Type B pancreatic cell (in vitro differentiated cells): ENCODE measurements around the gene HOXC10. TPM values are rescaled to one million over a fixed set of nuclear protein-coding genes. Genes with fewer than 3 reads are reported as not detected.

Experiments
- DNase-seq: peaks from one replicate; pipeline ENCODE4 v3.0.0; 2021; ENCODE audit warnings: mixed read lengths; ENCODE audit not compliant: unreplicated experiment; ENCODE audit errors: extremely low spot score
- H3K27ac Mint-ChIP-seq: 2 replicates; pipeline ENCODE4 v1.8.0; 2021; ENCODE audit warnings: mild to moderate bottlenecking, mixed read lengths
- H3K27me3 Mint-ChIP-seq: 2 replicates; pipeline ENCODE4 v1.8.0; 2021; ENCODE audit warnings: mixed read lengths
- H3K36me3 Mint-ChIP-seq: 2 replicates; pipeline ENCODE4 v1.8.0; 2021; ENCODE audit warnings: mixed read lengths
- H3K4me1 Mint-ChIP-seq: one replicate; pipeline ENCODE4 v1.8.0; 2021; ENCODE audit warnings: mixed read lengths; ENCODE audit not compliant: unreplicated experiment
- H3K4me3 Mint-ChIP-seq: 2 replicates; pipeline ENCODE4 v1.8.0; 2021; ENCODE audit warnings: mild to moderate bottlenecking, mixed read lengths
- H3K9me3 Mint-ChIP-seq: 2 replicates; pipeline ENCODE4 v1.8.0; 2021; ENCODE audit warnings: mixed read lengths
- CTCF ChIP-seq: fragments of 200-600 bp; sonication (generic); conservative IDR thresholded peaks from 2 replicates; pipeline ENCODE4 v1.5.0; 2021; ENCODE audit warnings: antibody characterized with exemption, mild to moderate bottlenecking
- total RNA-seq: library from RNA; stranded (reverse); gene quantifications from 2 replicates; pipeline ENCODE4 v1.2.1, GENCODE V29; 2021; ENCODE audit warnings: low replicate concordance

Gene HOXC10
- total RNA-seq, 1 donor from 2014 or later, result not detected

GRCh38 chr12:53965281-53966084 is 19.5 kb upstream of the HOXC10 start:
- H3K27ac Mint-ChIP-seq, result no peak overlapping the region
- no peaks in the 10 kb centered on the region for H3K36me3 Mint-ChIP-seq
- peak overlapping the region; percentile 52 for H3K4me3 Mint-ChIP-seq
- DNase-seq, result no peak
- H3K27me3 Mint-ChIP-seq, result peaks cover 99% of the 10 kb centered on the region
- no peaks in the 10 kb centered on the region for H3K9me3 Mint-ChIP-seq
- TF ChIP-seq CTCF, result no peak
- peaks cover 12% of the 10 kb centered on the region for H3K4me1 Mint-ChIP-seq

GRCh38 chr12:53966085-53966384 is 18.9 kb upstream of the HOXC10 start:
- Mint-ChIP-seq H3K9me3 (no peaks in the 10 kb centered on the region), H3K4me1 (peaks cover 12% of the 10 kb centered on the region), H3K4me3 (peak overlapping the region; percentile 75), H3K27ac (no peak overlapping the region), H3K27me3 (peaks cover 99% of the 10 kb centered on the region), H3K36me3 (no peaks in the 10 kb centered on the region)
- TF ChIP-seq CTCF, result no peak
- DNase-seq, result no peak

- no peak for TF ChIP-seq CTCF
- Mint-ChIP-seq H3K27me3 (peaks cover 100% of the 10 kb centered on the region), H3K4me1 (peaks cover 12% of the 10 kb centered on the region), H3K9me3 (no peaks in the 10 kb centered on the region), H3K36me3 (no peaks in the 10 kb centered on the region), H3K4me3 (peak overlapping the region; percentile 75), H3K27ac (no peak overlapping the region)
- no peak for DNase-seq
Observed at GRCh38 chr12:53966385-53967133, 18.4 kb upstream of the HOXC10 start.

- no peak overlapping the region for H3K4me3 Mint-ChIP-seq
- no peaks in the 10 kb centered on the region for H3K9me3 Mint-ChIP-seq
- TF ChIP-seq CTCF, result no peak
Observed at GRCh38 chr12:53967421-53967925, 17.5 kb upstream of the HOXC10 start.

GRCh38 chr12:53968214-53969127 is 16.5 kb upstream of the HOXC10 start:
- Mint-ChIP-seq H3K36me3 (no peaks in the 10 kb centered on the region), H3K4me1 (peaks cover 12% of the 10 kb centered on the region), H3K27me3 (peaks cover 100% of the 10 kb centered on the region), H3K4me3 (no peak overlapping the region), H3K27ac (no peak overlapping the region), H3K9me3 (no peaks in the 10 kb centered on the region)
- DNase-seq, result no peak
- TF ChIP-seq CTCF, result no peak

More at GRCh38 chr12:53967421-53967925, 17.5 kb upstream of the HOXC10 start:
- Mint-ChIP-seq H3K27me3 (peaks cover 100% of the 10 kb centered on the region), H3K36me3 (no peaks in the 10 kb centered on the region), H3K4me1 (peaks cover 12% of the 10 kb centered on the region), H3K27ac (no peak overlapping the region)
- no peak for DNase-seq
